GM18870 (cell line): Measurements from ENCODE around the gene CACHD1.

ENCODE experiments used
- ATAC-seq: cut with Tn5 transposase; IDR thresholded peaks from one replicate; pipeline ENCODE4 v1.9.1; 2021; ENCODE audit warnings: moderate library complexity; ENCODE audit not compliant: unreplicated experiment

CACHD1 gene

GRCh38 chr1:64519901-64520300, 50.0 kb downstream of the CACHD1 start:
- no peak for ATAC-seq

- ATAC-seq: no peak
These were observed 52.8 kb downstream of the CACHD1 start for GRCh38 chr1:64522740-64523139.

GRCh38 chr1:64523413-64524337, 53.7 kb downstream of the CACHD1 start:
- ATAC-seq: no peak

GRCh38 chr1:64524614-64525013, 54.7 kb downstream of the CACHD1 start:
- no peak for ATAC-seq

GRCh38 chr1:64525116-64525686, 55.3 kb downstream of the CACHD1 start:
- ATAC-seq: no peak

GRCh38 chr1:64526312-64526711, 56.4 kb downstream of the CACHD1 start:
- ATAC-seq: no peak

- ATAC-seq: no peak
These were observed 57.2 kb downstream of the CACHD1 start for GRCh38 chr1:64527165-64527564.

GRCh38 chr1:64527786-64528185, 57.9 kb downstream of the CACHD1 start:
- no peak for ATAC-seq

GRCh38 chr1:64530969-64531692, 61.2 kb downstream of the CACHD1 start:
- ATAC-seq: no peak

GRCh38 chr1:64532646-64533045, 62.7 kb downstream of the CACHD1 start:
- ATAC-seq: no peak

- ATAC-seq: no peak
These were observed 66.3 kb downstream of the CACHD1 start for GRCh38 chr1:64535938-64536835.

GRCh38 chr1:64536836-64537490, 67.0 kb downstream of the CACHD1 start:
- no peak for ATAC-seq

- ATAC-seq: no peak
These were observed 68.0 kb downstream of the CACHD1 start for GRCh38 chr1:64537942-64538341.

- ATAC-seq: no peak
These were observed 68.5 kb downstream of the CACHD1 start for GRCh38 chr1:64538389-64538788.

- no peak for ATAC-seq
These were observed 69.4 kb downstream of the CACHD1 start for GRCh38 chr1:64539289-64539688.

GRCh38 chr1:64539781-64540218, 69.9 kb downstream of the CACHD1 start:
- ATAC-seq: no peak

- no peak for ATAC-seq
These were observed 70.4 kb downstream of the CACHD1 start for GRCh38 chr1:64540265-64540791.

- ATAC-seq: no peak
These were observed 72.2 kb downstream of the CACHD1 start for GRCh38 chr1:64542118-64542517.

GRCh38 chr1:64543831-64544230, 73.9 kb downstream of the CACHD1 start:
- ATAC-seq: no peak
